ENCODE measurements around the gene EDN2.

DNA sequence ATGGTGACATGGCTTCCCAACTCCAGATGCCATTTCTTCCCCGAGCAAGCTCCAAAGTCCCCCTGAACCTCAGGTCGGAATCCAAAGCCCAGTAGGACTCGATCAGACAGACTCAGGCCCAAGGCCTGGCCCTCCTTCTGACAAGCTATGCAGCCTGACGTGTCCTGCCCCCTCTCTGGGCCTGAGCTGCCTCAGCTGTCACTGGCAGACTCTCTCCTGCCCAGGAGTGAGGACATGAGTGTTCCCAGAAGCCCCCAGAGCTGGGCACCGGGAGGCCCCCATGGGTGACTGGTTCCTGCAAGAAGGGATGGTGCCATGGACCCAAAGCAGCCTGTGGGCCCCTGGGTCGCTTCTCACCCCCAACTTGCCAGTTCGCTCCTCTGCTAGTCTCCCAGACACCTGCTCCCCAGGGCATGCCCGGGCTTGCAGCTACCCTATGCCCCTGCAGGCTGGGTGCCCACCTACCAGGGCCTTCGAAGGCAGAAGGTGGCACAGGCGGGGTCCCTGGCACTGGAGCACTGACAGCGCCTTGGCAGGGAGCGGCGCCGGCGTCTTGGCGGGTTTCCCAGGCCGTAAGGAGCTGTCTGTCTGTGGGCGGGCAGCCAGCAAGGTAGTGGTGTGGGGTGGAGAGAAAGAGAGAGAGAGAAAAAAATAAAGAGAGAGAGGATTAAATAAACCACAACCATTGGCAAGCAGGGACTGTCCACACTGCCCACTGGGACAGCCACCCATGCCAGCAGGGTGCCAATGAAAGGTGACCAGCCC, 2.3 kb downstream of the EDN2 start:
- TF ChIP-seq CTCF (IDR thresholded peaks at IDR 0.05) (no peak), POLR2A (IDR thresholded peaks at IDR 0.05) (no peak)

Measured in ovary (tissue), 3 donors.